Lung (tissue), 12 donors: ENCODE measurements around the gene STX8. TPM values are rescaled to one million over a fixed set of nuclear protein-coding genes. Genes with fewer than 3 reads are reported as not detected.
"Not testable (repeated sequence)": the region's sequence is repeated elsewhere in the genome, so short reads cannot be mapped to it uniquely, and the experiment has no call there.

ENCODE experiments used
- ATAC-seq: fragments of 200-7000 bp; cut with Tn5 transposase; one replicate; pipeline ENCODE4 v1.9.1; 2020; ENCODE audit warnings: moderate number of reproducible peaks; ENCODE audit not compliant: insufficient read depth, low FRiP score
- DNase-seq, 3 donors: peaks; one replicate each; pipeline ENCODE4 v3.0.0-alpha.2; 2013 to 2017
- H3K27ac ChIP-seq, 2 donors: one replicate each; pipeline ENCODE4 v1.5.1; 2013; ENCODE audit warnings: mild to moderate bottlenecking in 2 of 2, moderate library complexity in 2 of 2, control low read depth in 1 of 2, inconsistent platforms in 1 of 2, low read depth in 1 of 2, low read length in 1 of 2
- H3K27me3 ChIP-seq, 3 donors: one replicate each; pipeline ENCODE4 v1.5.1; 2013; ENCODE audit warnings: low read length in 2 of 3; ENCODE audit not compliant: control insufficient read depth in 3 of 3, insufficient read depth in 3 of 3
- H3K36me3 ChIP-seq, 4 donors: one replicate each; pipeline ENCODE4 v1.5.1; 2013; ENCODE audit warnings: low read length in 4 of 4, mild to moderate bottlenecking in 1 of 4, moderate library complexity in 1 of 4; ENCODE audit not compliant: control insufficient read depth in 4 of 4, insufficient read depth in 4 of 4
- H3K4me1 ChIP-seq, 5 donors: one replicate each; pipeline ENCODE4 v1.5.1; 2013; ENCODE audit warnings: low read length in 5 of 5, mild to moderate bottlenecking in 2 of 5, moderate library complexity in 1 of 5; ENCODE audit not compliant: control insufficient read depth in 5 of 5, insufficient read depth in 5 of 5
- H3K4me3 ChIP-seq: one replicate; pipeline ENCODE4 v1.5.1; 2013; ENCODE audit warnings: mild to moderate bottlenecking, control low read depth, moderate library complexity
- H3K9ac ChIP-seq, 2 donors: one replicate each; pipeline ENCODE4 v1.5.1; 2013; ENCODE audit warnings: low read length in 2 of 2, control low read depth in 1 of 2; ENCODE audit not compliant: insufficient read depth in 1 of 2
- H3K9me3 ChIP-seq, 4 donors: one replicate each; pipeline ENCODE4 v1.5.1; 2013; ENCODE audit warnings: low read length in 3 of 4, mild to moderate bottlenecking in 1 of 4, moderate library complexity in 1 of 4; ENCODE audit not compliant: control insufficient read depth in 4 of 4, insufficient read depth in 3 of 4
- WGBS, 2 donors: extraction: QIAGEN DNeasy Blood & Tissue Kit; methylation state at CpG; one replicate each; pipeline ENCODE4 v1.1.7; 2013; 5-methylcytosine and 5-hydroxymethylcytosine counted together
- polyA plus RNA-seq, 2 donors: library from polyadenylated mRNA; stranded (reverse); fragments of 200-250 nt; gene quantifications; one replicate each; pipeline ENCODE4 v1.2.1, GENCODE V29; 2013
- total RNA-seq, 2 donors: library from RNA; depleted of rRNA in 1 of 2; stranded (reverse); fragments of >200 nt in 1 of 2; gene quantifications; one replicate each; pipeline ENCODE4 v1.2.1, GENCODE V29; 2014 to 2021
- TF ChIP-seq, protein P1 (sequence below): IDR thresholded peaks from 2 replicates; pipeline ENCODE4 v1.5.1; 2012; ENCODE audit warnings: mild to moderate bottlenecking; ENCODE audit errors: control extremely low read depth, extremely low read depth
- donor health status: control.
- donor health status: control.
- donor health status: Bipolar disorder and iron deficiency.
- donor health status: healthy.
- donor health status: DM: yes; HTN: yes; CAD: no.

The STX8 gene
- total and polyA plus RNA-seq, 4 donors: 36.5 to 81.1 (median 63.2) TPM

DNA sequence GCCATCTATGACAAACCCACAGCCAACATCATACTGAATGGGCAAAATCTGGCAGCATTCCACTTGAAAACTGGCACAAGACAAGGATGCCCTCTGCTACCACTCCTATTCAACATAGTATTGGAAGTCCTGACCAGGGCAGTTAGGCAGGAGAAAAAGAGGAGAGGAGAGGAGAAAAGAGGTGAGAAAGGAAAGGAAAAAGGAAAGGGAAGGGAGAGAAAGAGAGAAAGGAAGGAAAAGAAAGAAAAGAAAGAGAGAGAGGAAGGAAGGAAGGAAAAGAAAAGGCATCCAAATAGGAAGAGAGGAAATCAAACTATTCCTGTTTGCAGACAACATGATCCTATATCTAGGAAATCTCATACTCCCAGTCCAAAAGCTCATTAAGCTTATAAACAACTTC is 11.5 kb downstream of the STX8 start:
- Histone ChIP-seq H3K27ac (no peak overlapping the region), H3K4me1 (peaks cover 0 to 6% (median 0%) of the 10 kb centered on the region in 5 donors), H3K9ac (no peak overlapping the region), H3K36me3 (peaks cover 0 to 9% (median 2%) of the 10 kb centered on the region in 4 donors), H3K4me3 (no peak overlapping the region), H3K9me3 (no peaks in the 10 kb centered on the region), H3K27me3 (no peaks in the 10 kb centered on the region)
- DNase-seq (no peak), ATAC-seq (no peak)
- TF ChIP-seq, protein P1, sequence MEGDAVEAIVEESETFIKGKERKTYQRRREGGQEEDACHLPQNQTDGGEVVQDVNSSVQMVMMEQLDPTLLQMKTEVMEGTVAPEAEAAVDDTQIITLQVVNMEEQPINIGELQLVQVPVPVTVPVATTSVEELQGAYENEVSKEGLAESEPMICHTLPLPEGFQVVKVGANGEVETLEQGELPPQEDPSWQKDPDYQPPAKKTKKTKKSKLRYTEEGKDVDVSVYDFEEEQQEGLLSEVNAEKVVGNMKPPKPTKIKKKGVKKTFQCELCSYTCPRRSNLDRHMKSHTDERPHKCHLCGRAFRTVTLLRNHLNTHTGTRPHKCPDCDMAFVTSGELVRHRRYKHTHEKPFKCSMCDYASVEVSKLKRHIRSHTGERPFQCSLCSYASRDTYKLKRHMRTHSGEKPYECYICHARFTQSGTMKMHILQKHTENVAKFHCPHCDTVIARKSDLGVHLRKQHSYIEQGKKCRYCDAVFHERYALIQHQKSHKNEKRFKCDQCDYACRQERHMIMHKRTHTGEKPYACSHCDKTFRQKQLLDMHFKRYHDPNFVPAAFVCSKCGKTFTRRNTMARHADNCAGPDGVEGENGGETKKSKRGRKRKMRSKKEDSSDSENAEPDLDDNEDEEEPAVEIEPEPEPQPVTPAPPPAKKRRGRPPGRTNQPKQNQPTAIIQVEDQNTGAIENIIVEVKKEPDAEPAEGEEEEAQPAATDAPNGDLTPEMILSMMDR: no peak

DNA sequence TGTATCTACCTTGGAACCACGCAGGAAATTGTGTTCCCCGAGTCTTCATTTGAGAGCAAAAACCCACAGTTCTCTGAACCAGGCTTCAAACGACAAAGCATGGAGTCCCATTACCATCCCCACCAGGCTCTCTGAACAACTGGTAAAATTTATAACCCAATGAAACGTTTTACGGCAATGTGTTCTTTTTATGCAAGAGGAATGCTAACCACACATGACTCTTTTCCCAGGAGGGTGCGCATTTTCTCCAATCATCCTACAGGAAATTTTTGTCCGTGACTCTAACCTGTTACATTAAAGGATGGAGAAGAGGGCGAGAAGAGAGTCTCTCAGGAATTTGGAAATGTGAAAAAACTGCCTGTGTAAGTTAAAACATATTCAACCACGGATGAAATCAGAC is 17.8 kb downstream of the STX8 start:
- Histone ChIP-seq H3K4me1 (peaks cover 0 to 2% (median 0%) of the 10 kb centered on the region in 5 donors), H3K9ac (no peak overlapping the region), H3K36me3 (peaks cover 0 to 9% (median 3%) of the 10 kb centered on the region in 4 donors), H3K27ac (no peak overlapping the region), H3K4me3 (no peak overlapping the region), H3K9me3 (no peaks in the 10 kb centered on the region), H3K27me3 (no peaks in the 10 kb centered on the region)
- TF ChIP-seq, protein P1: no peak
- no peak for DNase-seq
- no peak for ATAC-seq
- 93 to 94% methylated on average over 9 of the region's 9 CpGs for WGBS, 2 donors

DNA sequence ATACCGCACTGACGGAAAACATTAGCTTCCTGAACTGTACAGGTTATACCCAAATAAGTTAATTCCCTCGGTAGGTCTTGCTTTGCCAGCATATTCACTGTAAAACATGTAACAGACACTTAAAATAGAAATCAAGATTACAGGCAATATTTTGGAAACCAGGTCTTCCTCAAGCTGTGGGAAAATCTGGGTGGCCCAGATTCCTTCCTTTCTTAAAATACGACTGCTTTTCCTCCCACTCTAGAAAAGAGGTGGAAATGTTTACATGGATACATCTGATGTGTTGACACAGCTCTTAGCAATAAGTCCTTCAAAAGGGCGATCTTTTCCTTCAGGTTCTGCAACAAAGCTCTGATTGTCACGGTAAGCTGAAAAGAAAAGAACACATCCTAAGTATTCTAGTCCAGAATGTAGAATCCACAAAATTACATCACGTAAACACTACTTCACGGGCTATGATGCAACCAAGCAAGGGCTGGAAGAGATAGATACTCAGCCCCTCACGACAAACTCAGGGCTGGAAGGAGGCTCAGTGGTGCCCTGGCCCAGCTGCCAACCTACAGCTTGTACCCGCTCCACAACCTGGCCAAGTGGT is 18.4 kb downstream of the STX8 start:
- Histone ChIP-seq H3K9me3 (no peaks in the 10 kb centered on the region), H3K4me3 (no peak overlapping the region), H3K4me1 (peaks cover 0 to 2% (median 0%) of the 10 kb centered on the region in 5 donors), H3K36me3 (peaks cover 0 to 9% (median 3%) of the 10 kb centered on the region in 4 donors), H3K27me3 (no peaks in the 10 kb centered on the region), H3K27ac (no peak overlapping the region), H3K9ac (no peak overlapping the region)
- ATAC-seq: no peak
- DNase-seq: no peak
- TF ChIP-seq, protein P1: no peak
- WGBS, 2 donors: 71 to 72% methylated on average over 10 of the region's 10 CpGs

DNA sequence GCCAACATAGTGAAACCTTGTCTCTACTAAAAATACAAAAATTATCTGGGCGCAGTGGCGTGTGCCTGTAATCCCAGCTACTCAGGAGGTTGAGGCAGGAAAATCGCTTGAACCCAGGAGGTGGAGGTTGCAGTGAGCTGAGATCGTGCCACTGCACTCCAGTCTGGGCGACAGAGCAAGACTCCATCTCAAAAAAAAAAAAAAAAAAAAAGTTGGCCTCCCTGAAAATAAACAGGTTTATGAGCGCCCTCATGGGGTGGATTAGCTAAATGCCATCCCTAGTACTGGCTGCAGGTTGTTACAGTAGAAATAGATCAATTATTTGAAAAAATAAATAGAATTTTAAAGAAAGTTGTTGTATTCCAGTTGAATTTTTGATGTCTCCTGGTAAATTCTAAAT is 20.9 kb downstream of the STX8 start:
- not testable (repeated sequence) for H3K4me1 ChIP-seq, ATAC-seq, H3K9ac ChIP-seq, H3K36me3 ChIP-seq, H3K9me3 ChIP-seq, H3K27ac ChIP-seq, H3K27me3 ChIP-seq, H3K4me3 ChIP-seq
- 83 to 91% methylated on average over 6 of the region's 6 CpGs for WGBS, 2 donors
- DNase-seq: peak in 2 of 3 donors; percentile 16 to 22
